GM23248 (cell line): ENCODE results near the gene CDKN2A. TPM values are rescaled to one million over a fixed set of nuclear protein-coding genes. Genes with fewer than 3 reads are reported as not detected.

Experiments used
- DNase-seq: peaks from one replicate; pipeline ENCODE4 v3.0.0-alpha.2; 2015
- H2AFZ ChIP-seq: fragments of 200-600 bp; sonication (generic); 2 replicates; pipeline ENCODE4 v1.6.1; 2016; ENCODE audit warnings: antibody characterized with exemption
- H3F3A ChIP-seq: fragments of 200-600 bp; sonication (generic); 2 replicates; pipeline ENCODE4 v1.6.1; 2016; ENCODE audit warnings: mild to moderate bottlenecking, antibody characterized with exemption, mixed run types; ENCODE audit not compliant: insufficient read depth
- H3K27ac ChIP-seq: fragments of 200-600 bp; sonication (generic); 2 replicates; pipeline ENCODE4 v1.5.1; 2016; ENCODE audit warnings: mild to moderate bottlenecking
- H3K27me3 ChIP-seq: fragments of 200-600 bp; sonication (generic); replicated peaks from 2 replicates; pipeline ENCODE4 v1.6.1; 2016; ENCODE audit warnings: mild to moderate bottlenecking; ENCODE audit not compliant: insufficient read depth
- H3K36me3 ChIP-seq: fragments of 200-600 bp; sonication (generic); 2 replicates; pipeline ENCODE4 v1.6.1; 2016; ENCODE audit warnings: low read depth, mild to moderate bottlenecking
- H3K4me1 ChIP-seq: fragments of 200-600 bp; sonication (generic); 2 replicates; pipeline ENCODE4 v1.6.1; 2016; ENCODE audit warnings: mild to moderate bottlenecking; ENCODE audit not compliant: insufficient read depth
- H3K4me2 ChIP-seq: fragments of 200-600 bp; sonication (generic); one replicate; pipeline ENCODE4 v1.6.1; 2016; ENCODE audit warnings: mild to moderate bottlenecking; ENCODE audit not compliant: unreplicated experiment
- H3K4me3 ChIP-seq: fragments of 200-600 bp; sonication (generic); 2 replicates; pipeline ENCODE4 v1.5.1; 2016; ENCODE audit warnings: mild to moderate bottlenecking
- H3K79me2 ChIP-seq: fragments of 200-600 bp; sonication (generic); 2 replicates; pipeline ENCODE4 v1.6.1; 2016; ENCODE audit warnings: mild to moderate bottlenecking; ENCODE audit not compliant: insufficient read depth
- H3K9ac ChIP-seq: fragments of 200-600 bp; sonication (generic); 2 replicates; pipeline ENCODE4 v1.6.1; 2016; ENCODE audit warnings: mild to moderate bottlenecking
- H3K9me2 ChIP-seq: fragments of 200-600 bp; sonication (generic); 2 replicates; pipeline ENCODE4 v1.6.1; 2016; ENCODE audit warnings: mixed run types, mild to moderate bottlenecking, moderate library complexity; ENCODE audit not compliant: insufficient read depth
- H3K9me3 ChIP-seq: fragments of 200-600 bp; sonication (generic); one replicate; pipeline ENCODE4 v1.6.1; 2017; ENCODE audit warnings: low read depth
- H4K20me1 ChIP-seq: fragments of 200-600 bp; sonication (generic); 2 replicates; pipeline ENCODE4 v1.6.0; 2016; ENCODE audit not compliant: insufficient read depth
- EZH2 ChIP-seq: fragments of 200-600 bp; sonication (generic); IDR thresholded peaks from 2 replicates; pipeline ENCODE4 v1.6.1; 2018; ENCODE audit warnings: antibody characterized with exemption, mild to moderate bottlenecking; ENCODE audit not compliant: insufficient read depth, poor library complexity, severe bottlenecking
- EZH2phosphoT487 ChIP-seq: fragments of 200-600 bp; sonication (generic); IDR thresholded peaks from 2 replicates; pipeline ENCODE4 v1.6.1; 2018; ENCODE audit warnings: antibody characterized with exemption, moderate library complexity, mild to moderate bottlenecking, low read depth; ENCODE audit not compliant: insufficient read depth
- WGBS, 2 experiments: methylation state at CpG; one replicate each; pipeline ENCODE4 v1.1.6; 2015 to 2017; ENCODE audit warnings: low lambda C conversion rate in 2 of 2, low coverage in 1 of 2; ENCODE audit errors: missing lambda C conversion rate in 2 of 2; 5-methylcytosine and 5-hydroxymethylcytosine counted together
- in situ Hi-C: fragments of 300-500 bp; cut with MboI; formaldehyde crosslinking; loops from 2 replicates; pipeline ENCODE4 v1.15.0; 2020
- polyA plus RNA-seq: library from polyadenylated mRNA; unstranded; fragments of >200 nt; fragmentation: Nextera tagmentation; extraction: Ambion mirVana; gene quantifications from 2 replicates; pipeline ENCODE4 v1.2.1, GENCODE V29; 2016
- total RNA-seq: library from RNA; depleted of rRNA; stranded (reverse); fragments of >200 nt; shearing (Covaris generic); gene quantifications from 2 replicates; pipeline ENCODE4 v1.2.3, GENCODE V29; 2014

CDKN2A gene
- total and polyA plus RNA-seq, 2 experiments from 2014 or later, result 27.3 to 42.2 TPM

DNA sequence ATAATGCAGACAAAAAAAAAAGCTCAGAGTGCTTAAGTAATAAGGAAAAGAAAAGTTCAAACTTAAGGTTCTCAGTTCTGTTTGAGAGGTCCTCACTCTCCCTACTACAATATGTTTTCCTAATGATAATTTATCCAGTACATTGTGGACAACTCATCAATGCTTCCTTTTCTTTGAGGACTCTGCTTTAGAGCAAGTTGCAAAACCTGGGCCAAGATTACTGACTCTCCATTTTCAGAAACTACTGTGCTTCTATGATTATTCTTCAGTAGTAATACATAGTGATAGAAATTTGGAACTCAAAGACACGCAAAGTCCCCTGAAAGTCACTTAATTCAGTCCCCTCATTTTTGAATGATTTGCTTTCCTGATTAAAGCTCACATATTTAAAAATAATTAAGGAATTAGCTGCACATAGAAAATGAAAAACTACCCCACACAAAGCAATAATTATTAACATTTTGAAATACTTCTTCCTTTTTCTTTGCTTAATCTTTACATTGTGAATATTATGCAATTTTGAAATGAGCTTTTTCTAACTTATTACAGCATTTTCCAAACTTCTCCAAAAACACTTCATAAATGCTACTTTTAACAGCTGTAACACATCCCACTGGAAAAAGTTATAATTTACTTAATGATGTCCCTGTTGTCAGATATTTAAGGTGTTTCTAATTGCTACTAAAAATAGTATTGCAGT is 11.2 kb downstream of the CDKN2A start:
- H3K4me2 ChIP-seq, result no peak overlapping the region
- TF ChIP-seq EZH2phosphoT487, result no peak
- TF ChIP-seq EZH2, result no peak
- no peaks in the 10 kb centered on the region for H3K27me3 ChIP-seq
- no peaks in the 10 kb centered on the region for H3K9me3 ChIP-seq
- no peak for DNase-seq
- H3K36me3 ChIP-seq, result no peaks in the 10 kb centered on the region
- no peaks in the 10 kb centered on the region for H3K79me2 ChIP-seq
- H3K27ac ChIP-seq, result no peak overlapping the region
- H3K9me2 ChIP-seq, result no peaks in the 10 kb centered on the region
- no peak overlapping the region for H3K4me3 ChIP-seq
- no peaks in the 10 kb centered on the region for H4K20me1 ChIP-seq
- in situ Hi-C loops, result no loop called here
- no peak overlapping the region for H3K9ac ChIP-seq
- WGBS, 2 experiments, result 96 to 98% methylated on average over 1 of the region's 1 CpG
- no peak overlapping the region for H2AFZ ChIP-seq
- peaks cover 11% of the 10 kb centered on the region for H3K4me1 ChIP-seq
- H3F3A ChIP-seq, result no peaks in the 10 kb centered on the region

- Histone ChIP-seq H2AFZ (no peak overlapping the region), H3K27ac (no peak overlapping the region), H3K9ac (no peak overlapping the region), H3K79me2 (no peaks in the 10 kb centered on the region), H3K36me3 (no peaks in the 10 kb centered on the region), H3K27me3 (peaks cover 4% of the 10 kb centered on the region; the same call in 1 of the 2 replicates), H3K9me3 (no peaks in the 10 kb centered on the region), H4K20me1 (no peaks in the 10 kb centered on the region), H3K4me2 (no peak overlapping the region), H3K4me3 (no peak overlapping the region), H3K4me1 (peaks cover 5% of the 10 kb centered on the region; the same call in 1 of the 2 replicates), H3F3A (no peaks in the 10 kb centered on the region), H3K9me2 (no peaks in the 10 kb centered on the region)
- in situ Hi-C loops, result no loop called here
- TF ChIP-seq EZH2phosphoT487 (no peak), EZH2 (no peak)
- 83 to 84% methylated on average over 1 of the region's 1 CpG for WGBS, 2 experiments
- no peak for DNase-seq
Observed at GRCh38 chr9:21982391-21982790, 11.8 kb downstream of the CDKN2A start.

DNA sequence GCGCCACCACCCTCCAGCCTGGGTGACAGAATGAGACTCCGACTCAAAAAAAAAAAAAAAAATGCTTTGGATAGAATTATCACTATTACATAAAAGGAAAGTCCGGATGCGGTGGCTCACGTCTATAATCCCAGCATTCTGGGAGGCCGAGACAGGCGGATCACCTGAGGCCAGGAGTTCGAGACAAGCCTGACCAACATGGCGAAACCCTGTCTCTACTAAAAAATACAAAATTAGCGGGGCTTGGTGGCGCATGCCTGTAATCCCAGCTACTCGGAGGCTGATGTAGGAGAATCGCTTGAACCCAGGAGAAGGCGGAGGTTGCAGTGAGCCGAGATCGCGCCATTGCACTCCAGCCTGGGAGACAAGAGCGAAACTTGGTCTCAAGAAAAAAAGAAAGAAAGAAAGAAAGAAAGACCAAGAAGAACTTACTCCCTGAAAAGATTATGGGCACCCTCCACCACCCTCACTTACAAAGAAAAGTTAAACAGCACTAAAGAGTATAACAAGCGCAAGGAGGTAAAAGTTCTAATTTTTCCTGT is 17.8 kb downstream of the CDKN2A start:
- no peaks in the 10 kb centered on the region for H3K36me3 ChIP-seq
- H3K27me3 ChIP-seq, result peaks cover 54% of the 10 kb centered on the region
- no peaks in the 10 kb centered on the region; the same call in 1 of the 2 replicates for H3K4me1 ChIP-seq
- H3K79me2 ChIP-seq, result no peaks in the 10 kb centered on the region
- H3K9me3 ChIP-seq, result no peaks in the 10 kb centered on the region
- no peaks in the 10 kb centered on the region for H3K9me2 ChIP-seq
- no peak overlapping the region for H3K9ac ChIP-seq
- no peak for DNase-seq
- no peak overlapping the region for H3K4me3 ChIP-seq
- WGBS, 2 experiments, result 51 to 54% methylated on average over 19 of the region's 19 CpGs
- no peak overlapping the region for H2AFZ ChIP-seq
- no peak overlapping the region for H3K4me2 ChIP-seq
- no peaks in the 10 kb centered on the region for H4K20me1 ChIP-seq
- no peak overlapping the region for H3K27ac ChIP-seq
- TF ChIP-seq EZH2phosphoT487, result no peak
- no peak for TF ChIP-seq EZH2
- peaks cover 8% of the 10 kb centered on the region; the same call in 1 of the 2 replicates for H3F3A ChIP-seq
- in situ Hi-C loops, result no loop called here

GRCh38 chr9:21974722-21975409 is 19.3 kb downstream of the CDKN2A start:
- DNase-seq, result peak; percentile 78
- Histone ChIP-seq H3K36me3 (no peaks in the 10 kb centered on the region), H3K79me2 (no peaks in the 10 kb centered on the region), H3K4me3 (peak overlapping the region; percentile 80), H3K27ac (no peak overlapping the region), H3F3A (peaks cover 8% of the 10 kb centered on the region; the same call in 1 of the 2 replicates), H3K9me3 (no peaks in the 10 kb centered on the region), H3K4me1 (no peaks in the 10 kb centered on the region; the same call in 1 of the 2 replicates), H3K4me2 (peak overlapping the region; percentile 89), H4K20me1 (no peaks in the 10 kb centered on the region), H3K9me2 (no peaks in the 10 kb centered on the region), H2AFZ (peak overlapping the region; percentile 87), H3K9ac (peak overlapping the region; percentile 69), H3K27me3 (peaks cover 55% of the 10 kb centered on the region)
- 3 to 4% methylated on average over 33 to 49 of the region's 51 CpGs for WGBS, 2 experiments
- no peak; the same call in 1 of the 2 replicates for TF ChIP-seq EZH2phosphoT487
- peak; percentile 54 for TF ChIP-seq EZH2
- in situ Hi-C loops, result no loop called here
